Measurements from ENCODE around the gene MYH7. TPM values are rescaled to one million over a fixed set of nuclear protein-coding genes. Genes with fewer than 3 reads are reported as not detected.
"Not testable (repeated sequence)": the region's sequence is repeated elsewhere in the genome, so short reads cannot be mapped to it uniquely, and the experiment has no call there.

MYH7 gene
- total RNA-seq, 2 experiments from 2014 or later: not detected

DNA sequence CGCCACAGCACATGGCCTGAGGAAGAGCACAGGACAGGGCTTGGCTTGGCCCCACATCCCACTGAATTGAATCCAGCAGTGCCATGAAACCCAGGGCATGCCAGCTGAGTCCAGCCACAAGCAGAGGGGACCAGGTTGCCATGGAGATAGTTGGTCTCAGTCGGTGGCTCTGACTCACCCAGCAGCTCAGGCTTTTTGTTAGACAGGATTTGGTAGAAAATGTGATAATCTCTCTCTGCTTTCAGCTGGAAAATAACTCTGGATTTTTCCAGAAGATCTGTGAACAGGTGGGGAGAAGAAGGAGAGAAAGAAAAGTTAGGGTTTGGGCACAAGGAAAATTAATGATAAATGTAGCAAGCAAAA, 4.8 kb downstream of the MYH7 start:
- Mint-ChIP-seq H3K4me1 (ENCODE audit: low read depth) (no peaks in the 10 kb centered on the region), H3K4me3 (no peak overlapping the region), H3K36me3 (ENCODE audit: low read depth) (no peaks in the 10 kb centered on the region), H3K27me3 (no peaks in the 10 kb centered on the region), H3K27ac (no peak overlapping the region), H3K9me3 (no peaks in the 10 kb centered on the region)
- no peak for ATAC-seq
- DNase-seq: peak; percentile 8
- ChIA-PET CTCF (no interaction called here), POLR2A (no interaction called here)
- intact Hi-C loops (cut with micrococcal nuclease): no loop called here
- TF ChIP-seq, protein P1, sequence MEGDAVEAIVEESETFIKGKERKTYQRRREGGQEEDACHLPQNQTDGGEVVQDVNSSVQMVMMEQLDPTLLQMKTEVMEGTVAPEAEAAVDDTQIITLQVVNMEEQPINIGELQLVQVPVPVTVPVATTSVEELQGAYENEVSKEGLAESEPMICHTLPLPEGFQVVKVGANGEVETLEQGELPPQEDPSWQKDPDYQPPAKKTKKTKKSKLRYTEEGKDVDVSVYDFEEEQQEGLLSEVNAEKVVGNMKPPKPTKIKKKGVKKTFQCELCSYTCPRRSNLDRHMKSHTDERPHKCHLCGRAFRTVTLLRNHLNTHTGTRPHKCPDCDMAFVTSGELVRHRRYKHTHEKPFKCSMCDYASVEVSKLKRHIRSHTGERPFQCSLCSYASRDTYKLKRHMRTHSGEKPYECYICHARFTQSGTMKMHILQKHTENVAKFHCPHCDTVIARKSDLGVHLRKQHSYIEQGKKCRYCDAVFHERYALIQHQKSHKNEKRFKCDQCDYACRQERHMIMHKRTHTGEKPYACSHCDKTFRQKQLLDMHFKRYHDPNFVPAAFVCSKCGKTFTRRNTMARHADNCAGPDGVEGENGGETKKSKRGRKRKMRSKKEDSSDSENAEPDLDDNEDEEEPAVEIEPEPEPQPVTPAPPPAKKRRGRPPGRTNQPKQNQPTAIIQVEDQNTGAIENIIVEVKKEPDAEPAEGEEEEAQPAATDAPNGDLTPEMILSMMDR (IDR thresholded peaks at IDR 0.05): no peak

DNA sequence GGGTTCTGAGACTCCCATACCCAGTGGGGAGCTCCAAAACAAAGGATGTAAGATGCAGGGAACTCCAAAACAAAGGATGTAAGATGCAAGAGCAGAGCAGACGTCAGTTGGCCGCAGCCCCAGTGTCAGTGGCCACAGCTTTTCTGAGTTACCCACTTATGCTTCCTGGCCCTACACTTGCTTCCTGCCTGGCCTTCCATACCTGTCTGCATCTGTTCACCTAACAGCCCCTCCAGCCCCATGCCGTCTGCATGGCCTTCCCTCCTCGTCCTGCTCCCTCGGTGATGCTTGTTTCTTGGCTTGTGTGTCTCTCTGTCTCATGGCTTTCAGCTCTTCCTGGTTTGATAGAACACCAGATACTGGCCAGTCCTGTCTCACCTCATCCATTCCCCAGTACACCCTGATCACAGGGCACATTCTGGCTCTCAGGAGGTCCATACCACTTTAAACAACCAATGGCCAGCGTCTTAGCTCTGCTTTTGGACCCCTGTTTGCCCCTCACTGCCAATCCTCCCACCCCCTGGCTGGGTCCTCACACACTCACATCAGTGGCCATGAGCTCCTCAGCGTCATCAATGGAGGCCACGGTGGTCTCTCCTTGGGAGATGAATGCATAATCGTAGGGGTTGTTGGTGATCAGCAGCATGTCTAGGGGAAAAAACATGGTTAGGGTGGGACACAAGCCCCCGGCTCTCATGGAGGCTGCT, 5.3 kb downstream of the MYH7 start:
- no peak for ATAC-seq
- POLR2A ChIA-PET: no interaction called here
- no peaks in the 10 kb centered on the region for H3K4me1 Mint-ChIP-seq (ENCODE audit: low read depth)
- no peaks in the 10 kb centered on the region for H3K27me3 Mint-ChIP-seq
- TF ChIP-seq, protein P1 (IDR thresholded peaks at IDR 0.05): no peak
- H3K36me3 Mint-ChIP-seq (ENCODE audit: low read depth): no peaks in the 10 kb centered on the region
- intact Hi-C loops (cut with micrococcal nuclease): no loop called here
- H3K4me3 Mint-ChIP-seq: no peak overlapping the region
- H3K27ac Mint-ChIP-seq: no peak overlapping the region
- CTCF ChIA-PET: no interaction called here
- DNase-seq: no peak
- H3K9me3 Mint-ChIP-seq: no peaks in the 10 kb centered on the region

DNA sequence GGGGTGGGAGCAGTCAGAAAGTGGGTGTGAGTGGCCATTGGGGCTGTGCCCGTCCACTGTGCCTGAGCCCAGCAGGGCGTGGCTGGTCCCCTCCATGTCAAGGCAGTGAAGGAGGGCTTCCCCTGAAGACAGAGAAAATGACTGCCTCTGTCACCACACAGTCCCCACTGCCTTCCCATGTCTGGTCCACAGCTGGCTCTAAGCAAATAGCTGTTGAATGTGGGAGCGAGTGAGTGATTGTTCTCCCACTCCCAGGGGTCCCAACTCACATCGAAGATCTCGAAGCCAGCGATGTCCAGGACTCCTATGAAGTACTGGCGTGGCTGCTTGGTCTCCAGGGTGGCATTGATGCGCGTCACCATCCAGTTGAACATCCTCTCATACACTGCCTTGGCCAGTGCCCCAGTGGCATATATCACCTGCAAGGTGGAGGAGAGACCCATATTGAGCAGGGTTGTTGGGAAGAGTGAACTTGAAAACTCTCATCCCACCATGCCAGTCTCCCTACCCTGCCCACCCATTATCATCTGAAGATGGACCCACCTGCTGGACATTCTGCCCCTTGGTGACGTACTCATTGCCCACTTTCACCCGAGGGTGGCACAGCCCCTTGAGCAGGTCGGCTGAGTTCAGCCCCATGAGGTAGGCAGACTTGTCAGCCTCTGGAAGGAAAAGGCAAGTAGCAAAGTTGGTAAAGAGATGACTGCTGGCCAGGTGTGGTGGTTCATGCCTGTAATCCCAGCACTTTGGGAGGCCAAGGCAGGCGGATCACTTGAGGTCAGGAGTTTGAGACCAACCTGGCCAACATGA, 6.6 kb downstream of the MYH7 start:
- Mint-ChIP-seq H3K36me3 (ENCODE audit: low read depth) (no peaks in the 10 kb centered on the region), H3K4me1 (ENCODE audit: low read depth) (no peaks in the 10 kb centered on the region), H3K9me3 (no peaks in the 10 kb centered on the region), H3K27ac (no peak overlapping the region), H3K4me3 (no peak overlapping the region), H3K27me3 (no peaks in the 10 kb centered on the region)
- intact Hi-C loops (cut with micrococcal nuclease): no loop called here
- no peak for DNase-seq
- POLR2A ChIA-PET: no interaction called here
- TF ChIP-seq, protein P1 (IDR thresholded peaks at IDR 0.05): no peak
- CTCF ChIA-PET: no interaction called here
- ATAC-seq: no peak

DNA sequence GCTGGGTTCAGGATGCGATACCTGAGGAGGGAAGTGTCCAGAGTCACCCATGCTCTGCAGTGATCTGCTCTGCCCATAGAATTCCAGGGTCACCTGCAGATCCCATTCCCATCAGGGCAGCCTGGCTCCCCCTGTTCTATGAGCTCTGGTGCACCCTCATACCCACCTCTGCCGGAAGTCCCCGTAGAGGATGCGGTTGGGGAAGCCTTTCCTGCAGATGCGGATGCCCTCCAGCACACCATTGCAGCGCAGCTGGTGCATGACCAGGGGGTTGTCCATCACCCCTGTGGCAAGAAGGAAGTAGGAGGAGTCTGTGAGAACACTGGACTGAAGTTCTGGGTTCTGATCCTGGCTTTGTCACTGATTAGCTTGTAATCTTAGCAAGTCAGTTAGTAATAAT, 9.7 kb downstream of the MYH7 start:
- H3K27me3 Mint-ChIP-seq; H3K27ac Mint-ChIP-seq; H3K4me3 Mint-ChIP-seq; ATAC-seq; POLR2A ChIA-PET; intact Hi-C loops (cut with micrococcal nuclease); H3K9me3 Mint-ChIP-seq; H3K36me3 Mint-ChIP-seq (ENCODE audit: low read depth); DNase-seq: not testable (repeated sequence)
- peaks cover 14% of the 10 kb centered on the region for H3K4me1 Mint-ChIP-seq (ENCODE audit: low read depth)
- CTCF ChIA-PET: interaction anchor here (0.5 kb wide), 1 partner anchor 53 kb away, joined by 3 read pairs; no protein-coding TSS in a partner anchor

DNA sequence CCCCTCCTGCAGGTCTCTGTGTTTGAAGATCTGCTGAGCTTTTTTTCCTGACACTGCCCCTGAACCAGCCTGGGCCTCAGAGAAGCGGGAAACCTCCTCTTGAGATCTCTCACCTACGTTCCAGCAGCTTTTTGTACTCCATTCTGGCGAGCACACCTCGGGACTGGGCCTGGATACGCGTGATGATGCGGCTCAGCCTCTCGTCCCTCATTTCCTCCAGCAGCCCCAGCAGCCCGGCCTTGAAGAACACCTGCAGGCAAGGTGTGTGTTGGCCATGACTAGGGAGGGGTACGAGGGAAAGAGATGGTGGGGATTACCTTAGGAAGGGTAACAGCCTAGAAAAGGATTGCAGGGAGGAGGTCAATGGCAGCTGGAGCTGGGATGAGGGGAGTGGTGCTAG, 10.3 kb downstream of the MYH7 start:
- H3K9me3 Mint-ChIP-seq: no peaks in the 10 kb centered on the region
- H3K4me1 Mint-ChIP-seq (ENCODE audit: low read depth): peaks cover 14% of the 10 kb centered on the region
- intact Hi-C loops (cut with micrococcal nuclease): no loop called here
- CTCF ChIA-PET: interaction anchor here (2.3 kb wide), 1 partner anchor 45 kb away, joined by 10 read pairs; no protein-coding TSS in a partner anchor
- no peak overlapping the region for H3K4me3 Mint-ChIP-seq
- POLR2A ChIA-PET: interaction anchor here (1.1 kb wide), 1 partner anchor 15 kb away, joined by 4 read pairs; no protein-coding TSS in a partner anchor
- TF ChIP-seq, protein P1 (IDR thresholded peaks at IDR 0.05): no peak
- no peaks in the 10 kb centered on the region for H3K27me3 Mint-ChIP-seq
- H3K36me3 Mint-ChIP-seq (ENCODE audit: low read depth): no peaks in the 10 kb centered on the region
- DNase-seq: no peak
- H3K27ac Mint-ChIP-seq: no peak overlapping the region
- ATAC-seq: no peak
